GM21717 (cell line): ENCODE measurements around the gene USP22.
"Not testable (repeated sequence)": the region's sequence is repeated elsewhere in the genome, so short reads cannot be mapped to it uniquely, and the experiment has no call there.

Source experiments
- ATAC-seq: cut with Tn5 transposase; IDR thresholded peaks from one replicate; pipeline ENCODE4 v1.9.1; 2021; ENCODE audit warnings: mild to moderate bottlenecking, moderate library complexity; ENCODE audit not compliant: unreplicated experiment

The USP22 gene

DNA sequence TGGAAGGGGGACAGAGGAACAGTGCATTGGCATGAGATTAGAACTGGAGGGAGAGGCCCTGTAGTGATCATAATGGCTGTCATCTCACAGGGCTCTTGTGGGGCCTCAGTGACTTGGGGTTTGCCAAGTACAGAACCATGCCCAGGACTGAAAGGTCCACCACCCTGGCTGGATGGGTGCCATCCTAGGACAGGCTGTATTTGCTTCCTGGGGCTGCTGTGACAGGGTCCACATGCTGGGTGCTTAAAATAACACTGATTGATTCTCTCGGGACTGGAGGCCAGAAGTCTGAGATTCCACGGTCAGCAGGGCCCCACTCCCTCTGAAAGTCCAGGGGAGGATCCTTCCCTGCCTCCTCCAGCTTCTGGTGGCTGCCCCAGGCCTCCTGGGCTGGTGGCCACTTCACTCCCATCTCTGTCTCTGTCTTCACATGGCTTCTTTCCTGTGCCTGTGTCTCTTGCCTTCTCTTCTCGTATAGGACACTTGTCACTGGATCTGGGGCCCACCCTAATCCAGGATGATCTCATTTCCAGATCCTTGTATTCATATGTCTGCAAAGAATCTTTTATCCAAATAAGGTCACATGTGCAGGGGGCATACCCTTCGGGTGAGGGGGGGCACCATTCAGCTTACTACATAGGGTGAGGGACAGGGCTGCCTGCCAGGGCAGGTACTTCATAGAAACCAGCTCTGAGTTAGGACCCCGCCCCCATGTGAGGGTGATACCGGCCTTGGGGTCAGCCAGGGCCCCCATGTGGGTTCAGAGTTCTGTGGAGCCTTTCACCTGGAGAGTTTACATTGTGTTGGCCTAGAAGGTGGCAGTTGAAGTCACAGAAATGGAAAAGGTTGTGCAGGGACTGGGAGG lies 52.6 kb downstream of the USP22 start:
- ATAC-seq = no peak

GRCh38 chr17:20989481-20989880 lies 53.3 kb downstream of the USP22 start:
- no peak for ATAC-seq

DNA sequence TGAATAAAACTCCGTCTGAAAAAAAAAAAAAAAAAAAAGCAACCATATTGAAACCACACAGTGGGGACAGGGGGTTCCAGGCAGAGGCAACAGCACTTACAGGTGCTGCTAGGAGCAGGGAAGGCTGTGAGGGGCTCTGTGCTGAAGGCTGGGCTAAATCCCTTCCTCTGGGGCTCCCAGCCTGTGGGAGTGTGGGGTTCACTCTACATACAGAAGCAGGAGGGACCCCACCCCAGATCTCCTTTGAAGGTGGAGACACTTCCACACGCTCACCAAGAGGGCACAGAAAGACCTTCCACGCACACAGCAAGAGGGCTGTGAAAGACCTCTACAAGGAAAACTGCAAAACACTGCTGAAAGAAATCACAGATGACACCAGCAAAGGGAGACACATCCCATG lies 53.9 kb downstream of the USP22 start:
- ATAC-seq = no peak

GRCh38 chr17:20988001-20988636 lies 54.7 kb downstream of the USP22 start:
- no peak for ATAC-seq

GRCh38 chr17:20987511-20987910 lies 55.3 kb downstream of the USP22 start:
- ATAC-seq = no peak

- no peak for ATAC-seq
Measured at GRCh38 chr17:20986767-20987510, 55.9 kb downstream of the USP22 start.

- no peak for ATAC-seq
Measured at GRCh38 chr17:20983359-20983637, 59.5 kb downstream of the USP22 start.

GRCh38 chr17:20982589-20983358 lies 60.0 kb downstream of the USP22 start:
- ATAC-seq = no peak

DNA sequence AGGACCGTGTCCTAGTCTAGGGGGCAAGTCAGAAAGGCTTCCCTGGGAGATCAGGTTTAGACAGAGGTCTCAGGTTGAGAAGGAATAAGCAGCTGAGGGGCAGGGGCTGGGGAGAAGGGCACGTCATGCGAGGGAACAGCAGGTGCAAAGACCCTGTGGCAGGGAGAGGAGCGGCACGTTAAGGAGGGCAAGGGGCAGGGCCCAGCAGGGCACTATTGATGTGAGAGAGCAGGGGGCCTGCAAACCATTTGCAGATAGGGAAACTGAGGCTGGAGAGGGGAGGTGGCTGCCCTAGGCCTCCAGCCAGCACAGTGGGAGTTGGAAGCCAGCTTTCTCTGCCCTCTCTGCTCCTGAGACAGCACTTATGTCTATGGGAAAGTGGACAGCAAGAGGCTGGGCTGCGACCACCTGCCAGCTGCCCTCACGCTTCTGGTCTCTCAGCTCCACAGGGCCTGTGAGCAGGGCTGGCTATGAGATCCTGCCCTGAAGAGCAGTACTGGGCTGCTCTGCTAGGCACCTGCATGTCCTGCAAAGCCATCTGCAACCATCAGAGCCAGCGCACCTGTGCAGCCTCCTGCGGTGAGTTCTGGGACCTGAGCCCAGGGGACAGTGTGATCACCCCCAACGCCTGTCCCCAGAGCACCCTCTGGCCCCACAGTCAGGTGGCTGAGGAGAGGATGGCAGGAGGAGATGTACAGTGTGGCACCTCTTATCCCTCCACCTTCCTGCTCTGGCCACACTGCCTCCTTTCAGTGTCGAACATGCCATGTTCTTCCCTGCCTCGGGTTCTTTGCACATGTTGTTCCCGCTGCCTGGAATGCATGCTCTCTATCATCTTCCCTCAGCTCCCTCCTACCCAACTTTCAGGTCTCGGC lies 61.5 kb downstream of the USP22 start:
- ATAC-seq = no peak

- no peak for ATAC-seq
Measured at GRCh38 chr17:20979792-20980083, 63.1 kb downstream of the USP22 start.

GRCh38 chr17:20979007-20979791 lies 63.6 kb downstream of the USP22 start:
- ATAC-seq = not testable (repeated sequence)

DNA sequence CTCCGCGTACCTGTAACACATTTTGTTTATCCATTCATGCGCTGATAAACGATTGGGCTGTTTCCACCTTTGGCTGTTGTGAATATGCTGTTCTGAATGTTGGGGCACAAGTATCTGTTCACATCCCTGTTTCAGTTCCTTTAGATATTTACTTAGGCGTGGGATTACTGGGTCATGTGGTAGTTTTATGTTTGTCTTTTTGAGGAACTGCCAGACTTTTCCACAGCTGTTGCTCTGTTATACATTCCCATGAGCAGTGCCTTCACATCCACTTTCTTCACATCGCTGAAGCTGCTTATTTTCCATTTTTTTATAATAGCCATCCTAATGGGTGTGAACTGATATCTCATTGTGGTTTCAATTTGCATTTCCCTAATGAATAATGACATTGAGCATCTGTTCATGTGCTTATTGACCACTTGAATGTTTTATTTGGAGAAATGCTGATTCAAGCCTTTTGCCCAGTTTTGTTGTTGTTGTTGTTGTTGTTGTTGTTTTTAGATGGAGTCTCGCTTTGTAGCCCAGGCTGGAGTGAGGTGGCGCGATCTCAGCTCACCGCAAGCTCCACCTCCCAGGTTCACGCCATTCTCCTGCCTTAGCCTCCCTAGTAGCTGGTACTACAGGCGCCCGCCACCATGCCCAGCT lies 65.1 kb downstream of the USP22 start:
- not testable (repeated sequence) for ATAC-seq

DNA sequence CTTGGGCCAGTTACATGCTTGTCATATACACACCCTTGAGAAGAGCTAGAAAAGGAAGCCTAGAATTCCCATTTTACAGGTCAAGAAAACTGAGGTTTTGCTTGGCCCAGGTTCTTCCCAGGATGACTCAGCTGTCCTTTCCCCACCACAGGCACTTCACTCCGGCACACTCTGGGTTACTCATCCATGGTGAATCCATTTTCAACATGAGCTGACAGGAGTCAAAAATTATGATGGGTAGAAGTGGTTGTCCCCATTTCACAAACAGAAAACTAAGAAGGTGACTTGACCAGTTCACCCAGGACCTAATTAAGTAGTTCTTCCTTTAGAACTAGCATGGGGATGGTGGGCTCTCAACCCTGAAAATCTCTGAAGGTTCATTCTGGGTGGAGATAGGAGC lies 67.2 kb downstream of the USP22 start:
- ATAC-seq = no peak

DNA sequence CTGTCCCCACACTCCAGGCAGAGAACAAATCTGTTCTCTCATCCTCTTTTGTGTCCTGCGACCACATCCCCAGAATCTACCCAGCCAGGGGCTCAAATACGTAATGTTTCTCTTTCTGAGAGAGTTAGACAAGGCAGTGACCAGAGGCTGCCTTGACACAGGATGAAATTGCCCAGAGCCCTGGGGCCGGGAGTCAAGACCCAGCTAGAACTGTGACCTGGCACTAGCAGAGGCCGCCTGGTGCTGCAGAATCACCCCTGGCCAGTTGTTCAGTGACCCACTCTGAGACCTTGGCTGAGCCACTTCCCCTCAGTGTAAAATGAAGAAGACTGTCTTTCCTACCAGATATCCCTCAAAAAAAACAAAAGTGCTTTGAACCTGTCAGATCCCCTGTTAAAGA lies 72.5 kb downstream of the USP22 start:
- no peak for ATAC-seq

- ATAC-seq = no peak
Measured at GRCh38 chr17:20968913-20969616, 73.7 kb downstream of the USP22 start.

GRCh38 chr17:20967776-20968175 lies 75.0 kb downstream of the USP22 start:
- ATAC-seq = no peak

DNA sequence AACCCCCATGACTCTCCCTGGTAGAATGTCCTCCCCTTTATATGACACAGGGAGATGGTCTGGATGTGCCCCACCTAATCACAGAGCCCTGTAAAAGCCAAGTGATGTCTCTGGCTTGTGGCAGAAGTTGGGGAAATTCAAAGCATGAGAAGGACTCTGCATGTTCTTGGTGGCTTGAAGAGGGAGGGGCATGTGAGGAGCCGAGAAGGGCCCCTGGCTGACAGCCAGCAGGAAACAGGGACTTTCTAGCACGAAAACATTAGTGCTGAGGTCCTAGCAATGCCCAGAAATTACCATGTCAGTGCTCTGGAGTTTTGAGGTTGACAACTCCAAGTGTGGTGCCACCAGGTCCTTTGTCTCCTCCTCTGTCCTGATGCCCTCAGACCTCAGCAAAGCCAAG lies 75.9 kb downstream of the USP22 start:
- ATAC-seq = no peak

DNA sequence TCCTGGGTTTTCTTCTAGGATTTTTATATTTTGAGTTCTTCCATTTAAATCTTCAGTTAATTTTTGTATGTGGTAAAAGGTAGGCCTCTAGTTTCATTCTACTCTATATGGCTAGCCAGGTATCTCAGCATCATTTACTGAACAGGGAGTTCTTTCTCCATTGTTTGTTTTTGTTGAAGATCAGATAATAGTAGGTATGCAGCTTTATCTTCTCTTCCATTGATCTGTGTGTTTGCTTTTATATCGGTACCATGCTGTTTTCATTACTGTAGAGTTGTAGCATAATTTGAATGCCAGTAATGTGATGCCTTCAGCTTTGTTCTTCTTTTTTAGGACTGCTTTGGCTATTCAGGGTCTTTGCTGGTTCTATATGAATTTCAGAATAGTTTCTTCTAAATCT lies 77.3 kb downstream of the USP22 start:
- no peak for ATAC-seq

DNA sequence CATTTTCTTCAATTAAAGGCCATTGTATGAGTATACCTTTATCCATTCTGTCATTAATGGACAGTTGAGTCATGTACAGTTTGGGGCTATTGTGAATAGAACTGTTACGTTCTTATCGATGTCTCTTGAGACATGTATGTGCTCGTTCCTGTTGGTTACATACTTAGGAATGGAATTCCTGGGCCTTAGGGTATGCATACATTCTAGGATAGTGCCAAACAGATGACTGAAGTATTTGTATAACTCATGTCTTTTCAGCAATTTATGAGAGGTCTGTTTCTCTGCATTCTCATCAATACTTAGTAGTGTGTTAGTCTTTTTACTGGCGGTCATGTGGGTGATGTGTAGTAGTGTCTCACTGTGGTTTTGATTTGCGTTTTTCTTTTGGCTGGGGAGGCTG lies 81.2 kb downstream of the USP22 start:
- no peak for ATAC-seq
